HepG2 (cell line): ENCODE results near the gene GAD2. TPM values are rescaled to one million over a fixed set of nuclear protein-coding genes. Genes with fewer than 3 reads are reported as not detected.

Experiments
- ATAC-seq: fragments of 200-7000 bp; cut with Tn5 transposase; 3 replicates; pipeline ENCODE4 v1.9.1; 2020; ENCODE audit warnings: mild to moderate bottlenecking, moderate library complexity
- BruUV-seq: library from RNA; stranded (reverse); fragments of 400-500 nt; replicated peaks from 2 replicates; lab custom pipeline; 2021; lab: Mats Ljungman, UMichigan
- CTCF ChIA-PET: fragments of 300-600 bp; formaldehyde crosslinking; extraction: SDS; loops from one replicate; lab custom pipeline; 2021; ENCODE audit warnings: low total read pairs, inconsistent platforms, low intra/inter-chr PET ratio; lab: Yijun Ruan, JAX
- POLR2A ChIA-PET: fragments of 350-600 bp; sonication (Branson Sonifier 250); formaldehyde crosslinking; loops from one replicate; lab custom pipeline; 2020; ENCODE audit warnings: antibody characterized with exemption, inconsistent platforms; lab: Yijun Ruan, JAX
- DNase-seq: peaks from one replicate; pipeline ENCODE4 v3.0.0-alpha.2; 2015; ENCODE audit warnings: low spot score
- FAIRE-seq: peaks from 3 replicates; lab custom pipeline; 2011; peaks lifted over from hg19 to GRCh38; lab: Jason Lieb, UNC
- H2AFZ ChIP-seq: one replicate; pipeline ENCODE4 v1.6.1; 2011; ENCODE audit warnings: low read length, inconsistent platforms
- H3K27ac ChIP-seq: fragments of 300-600 bp; 3 replicates; pipeline ENCODE4 v1.8.0; 2011; ENCODE audit warnings: mixed run types, mild to moderate bottlenecking, mixed read lengths, low read length, inconsistent platforms; ENCODE audit not compliant: insufficient read depth; ENCODE audit errors: extremely low read length
- H3K27me3 ChIP-seq, 2 experiments: fragments of 200-600 bp in 1 of 2; 2 replicates in 1 of 2; 3 replicates in 1 of 2; pipeline versions ENCODE4 v1.6.0 to v1.8.0; 2011; ENCODE audit warnings: low read length in 2 of 2, mild to moderate bottlenecking in 2 of 2, moderate library complexity in 2 of 2, inconsistent platforms in 1 of 2; ENCODE audit not compliant: insufficient read depth in 2 of 2, control insufficient read depth in 1 of 2
- H3K36me3 ChIP-seq, 2 experiments: fragments of 200-600 bp in 1 of 2; replicated peaks in 1 of 2; 2 replicates in 1 of 2; 3 replicates in 1 of 2; pipeline versions ENCODE4 v1.5.1 to v1.8.0; 2011; ENCODE audit warnings: low read length in 2 of 2, inconsistent platforms in 1 of 2; ENCODE audit not compliant: insufficient read depth in 2 of 2, control insufficient read depth in 1 of 2
- H3K4me1 ChIP-seq: 2 replicates; pipeline ENCODE4 v1.5.1; 2012; ENCODE audit warnings: low read length, inconsistent platforms; ENCODE audit not compliant: insufficient read depth
- H3K4me2 ChIP-seq: 2 replicates; pipeline ENCODE4 v1.6.0; 2011; ENCODE audit warnings: low read depth, low read length, inconsistent platforms
- H3K4me3 ChIP-seq, 3 experiments: fragments of 200-600 bp in 1 of 3; sonication (generic), shearing (Covaris generic) in 1 of 3; replicated peaks in 1 of 3; 2 replicates each; pipeline ENCODE4 v1.5.1; 2011 to 2016; ENCODE audit warnings: low read length in 3 of 3, inconsistent platforms in 2 of 3, low read depth in 2 of 3, mild to moderate bottlenecking in 2 of 3, control low read depth in 1 of 3, mixed read lengths in 1 of 3; ENCODE audit not compliant: insufficient read depth in 1 of 3
- H3K79me2 ChIP-seq: one replicate; pipeline ENCODE4 v1.6.1; 2011; ENCODE audit warnings: low read length, inconsistent platforms; ENCODE audit not compliant: insufficient read depth
- H3K9ac ChIP-seq: 2 replicates; pipeline ENCODE4 v1.6.0; 2011; ENCODE audit warnings: mild to moderate bottlenecking, low read depth, low read length, inconsistent platforms; ENCODE audit not compliant: insufficient read depth
- H3K9me3 ChIP-seq: 2 replicates; pipeline ENCODE4 v1.5.1; 2012; ENCODE audit warnings: mild to moderate bottlenecking, low read length
- H4K20me1 ChIP-seq: 2 replicates; pipeline ENCODE4 v1.6.0; 2011; ENCODE audit warnings: inconsistent platforms, mild to moderate bottlenecking, low read length, moderate library complexity; ENCODE audit not compliant: insufficient read depth
- ARHGAP35 ChIP-seq: sonication (generic); formaldehyde crosslinking; IDR thresholded peaks from 2 replicates; pipeline ENCODE4 v1.9.0; 2022; ENCODE audit warnings: mild to moderate bottlenecking, inconsistent platforms, moderate library complexity, missing genetic modification reagents, borderline replicate concordance
- HNRNPH1 ChIP-seq: fragments of 200-400 bp; formaldehyde crosslinking; optimal IDR thresholded peaks from 2 replicates; pipeline ENCODE3; 2017; ENCODE audit warnings: mild to moderate bottlenecking, low read depth, low read length
- JDP2 ChIP-seq: sonication (generic); formaldehyde crosslinking; IDR thresholded peaks from 2 replicates; pipeline ENCODE4 v1.8.1; 2022; ENCODE audit warnings: missing genetic modification reagents, borderline replicate concordance
- KDM3A ChIP-seq: IDR thresholded peaks from 2 replicates; pipeline ENCODE4 v1.6.1; 2018; ENCODE audit warnings: low read depth, missing compliant biosample characterization
- KLF13 ChIP-seq: sonication (generic); formaldehyde crosslinking; IDR thresholded peaks from 2 replicates; pipeline ENCODE4 v1.4.0; 2020; ENCODE audit warnings: mild to moderate bottlenecking, missing genetic modification reagents
- RBM39 ChIP-seq: fragments of 200-400 bp; formaldehyde crosslinking; IDR thresholded peaks from one replicate; pipeline ENCODE4 v1.6.1; 2018; ENCODE audit warnings: antibody characterized with exemption, mild to moderate bottlenecking, low read depth, low read length; ENCODE audit not compliant: poor library complexity, severe bottlenecking
- SP140L ChIP-seq: sonication (generic); formaldehyde crosslinking; IDR thresholded peaks from 2 replicates; pipeline ENCODE4 v1.4.0; 2020; ENCODE audit warnings: missing genetic modification reagents, borderline replicate concordance
- SRSF4 ChIP-seq: fragments of 200-400 bp; formaldehyde crosslinking; IDR thresholded peaks from one replicate; pipeline ENCODE4 v1.6.1; 2018; ENCODE audit warnings: mild to moderate bottlenecking, low read depth, low read length, moderate library complexity; ENCODE audit not compliant: poor library complexity, severe bottlenecking
- TMF1 ChIP-seq: sonication (generic); formaldehyde crosslinking; IDR thresholded peaks from 2 replicates; pipeline ENCODE4 v1.8.1; 2022; ENCODE audit warnings: low read depth, missing genetic modification reagents
- ZNF367 ChIP-seq: sonication (generic); formaldehyde crosslinking; IDR thresholded peaks from 2 replicates; pipeline ENCODE4 v1.4.0; 2020; ENCODE audit warnings: missing genetic modification reagents, borderline replicate concordance
- ZNF562 ChIP-seq: sonication (generic); formaldehyde crosslinking; IDR thresholded peaks from 2 replicates; pipeline ENCODE4 v1.8.0; 2022; ENCODE audit warnings: missing genetic modification reagents, borderline replicate concordance
- ZNF850 ChIP-seq: sonication (generic); formaldehyde crosslinking; conservative IDR thresholded peaks from 2 replicates; pipeline ENCODE4 v1.9.0; 2021; ENCODE audit warnings: mild to moderate bottlenecking, missing genetic modification reagents
- WGBS: methylation state at CpG from one replicate; pipeline ENCODE4 v1.1.6; 2017; ENCODE audit warnings: low lambda C conversion rate; 5-methylcytosine and 5-hydroxymethylcytosine counted together
- in situ Hi-C: cut with HindIII; loops from 2 replicates; pipeline ENCODE4 v1.10.0; 2017; ENCODE audit warnings: low pct_unique_long_range_greater_than_20kb; ENCODE audit not compliant: extremely low pct_ligation_motif_present
- intact Hi-C: fragments of 100-400 bp; cut with micrococcal nuclease; formaldehyde crosslinking; loops from one replicate; pipeline ENCODE4 v1.10.0; 2022; ENCODE audit not compliant: unreplicated experiment
- polyA plus RNA-seq, 8 experiments: library from polyadenylated mRNA; depleted of rRNA in 3 of 8; stranded (reverse) in 7 of 8; unstranded in 1 of 8; fragments of >200 nt; fragmentation: Illumina TruSeq in 4 of 8; extraction: Trizol in 4 of 8; gene quantifications; 2 replicates each; pipeline versions ENCODE4 v1.2.1 to v1.2.3, GENCODE V29; 2011 to 2016; ENCODE audit warnings: low read depth in 4 of 8, missing spikeins in 1 of 8, mixed read lengths in 1 of 8; ENCODE audit not compliant: insufficient read depth in 1 of 8
- total RNA-seq, 5 experiments: library from RNA; depleted of rRNA; stranded (reverse); fragments of >200 nt; fragmentation: Illumina TruSeq; extraction: Trizol; gene quantifications; 2 replicates each; pipeline ENCODE4 v1.2.3, GENCODE V29; 2016; ENCODE audit warnings: low read depth in 1 of 5
- TF ChIP-seq, protein P1 (sequence below): IDR thresholded peaks from 2 replicates; pipeline ENCODE4 v1.6.1; 2016; ENCODE audit warnings: control low read depth
- TF ChIP-seq, protein P2 (sequence below): IDR thresholded peaks from 2 replicates; pipeline ENCODE4 v1.6.1; 2016
- TF ChIP-seq, protein P3 (sequence below): sonication (generic); formaldehyde crosslinking; IDR thresholded peaks from 2 replicates; pipeline ENCODE4 v1.5.1; 2020; ENCODE audit warnings: mild to moderate bottlenecking, moderate library complexity, missing genetic modification reagents

Gene GAD2
- total and polyA plus RNA-seq, 2 of the 13 experiments (the other 11 are each of a cell fraction or from before 2014, with no cell fraction given): not detected

DNA sequence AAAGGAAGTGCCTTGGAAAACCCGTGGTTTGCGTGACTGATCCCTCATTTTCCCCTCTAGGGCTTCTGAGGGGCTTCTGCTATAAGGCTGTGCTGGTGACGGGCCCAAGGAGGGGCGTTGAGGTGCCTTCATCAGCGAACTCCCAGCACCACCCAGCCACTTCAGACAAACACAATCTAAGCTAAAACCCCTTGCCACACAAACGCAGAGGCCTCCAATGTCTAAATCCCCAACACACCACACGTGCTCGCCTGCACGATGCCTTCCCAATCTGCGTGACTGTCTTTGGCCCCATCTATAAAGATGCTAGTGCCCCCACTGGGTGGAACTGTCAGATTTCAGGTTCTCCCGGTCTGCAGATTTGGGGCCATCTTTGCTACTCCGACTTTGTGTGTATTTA is 4.1 kb upstream of the GAD2 start:
- Histone ChIP-seq H3K27ac (no peak overlapping the region), H4K20me1 (no peaks in the 10 kb centered on the region), H3K27me3 (peaks cover 5 to 47% of the 10 kb centered on the region in 2 experiments; a peak in 4 of 5 replicates), H3K4me2 (no peak overlapping the region), H3K4me1 (no peaks in the 10 kb centered on the region), H3K4me3 (no peak overlapping the region), H3K9ac (no peak overlapping the region), H3K9me3 (no peaks in the 10 kb centered on the region), H2AFZ (no peak overlapping the region), H3K36me3 (no peaks in the 10 kb centered on the region), H3K79me2 (no peaks in the 10 kb centered on the region)
- no TSS peak for BruUV-seq
- ChIA-PET CTCF (no interaction called here), POLR2A (no interaction called here)
- DNase-seq: no peak
- TF ChIP-seq TMF1 (CRISPR knock-in tag): no peak
- TF ChIP-seq ZNF367: no peak
- TF ChIP-seq, protein P1, sequence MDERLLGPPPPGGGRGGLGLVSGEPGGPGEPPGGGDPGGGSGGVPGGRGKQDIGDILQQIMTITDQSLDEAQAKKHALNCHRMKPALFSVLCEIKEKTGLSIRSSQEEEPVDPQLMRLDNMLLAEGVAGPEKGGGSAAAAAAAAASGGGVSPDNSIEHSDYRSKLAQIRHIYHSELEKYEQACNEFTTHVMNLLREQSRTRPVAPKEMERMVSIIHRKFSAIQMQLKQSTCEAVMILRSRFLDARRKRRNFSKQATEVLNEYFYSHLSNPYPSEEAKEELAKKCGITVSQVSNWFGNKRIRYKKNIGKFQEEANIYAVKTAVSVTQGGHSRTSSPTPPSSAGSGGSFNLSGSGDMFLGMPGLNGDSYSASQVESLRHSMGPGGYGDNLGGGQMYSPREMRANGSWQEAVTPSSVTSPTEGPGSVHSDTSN (CRISPR knock-in tag): no peak
- no peak for TF ChIP-seq KLF13 (CRISPR knock-in tag)
- TF ChIP-seq ARHGAP35 (CRISPR knock-in tag): no peak
- no peak for TF ChIP-seq HNRNPH1
- no peak for TF ChIP-seq JDP2 (CRISPR knock-in tag)
- no peak for TF ChIP-seq SP140L (CRISPR knock-in tag)
- TF ChIP-seq SRSF4: no peak
- no peak for TF ChIP-seq ZNF850 (CRISPR knock-in tag)
- no peak for TF ChIP-seq RBM39
- no peak for TF ChIP-seq KDM3A (CRISPR knock-in tag)
- TF ChIP-seq, protein P2, sequence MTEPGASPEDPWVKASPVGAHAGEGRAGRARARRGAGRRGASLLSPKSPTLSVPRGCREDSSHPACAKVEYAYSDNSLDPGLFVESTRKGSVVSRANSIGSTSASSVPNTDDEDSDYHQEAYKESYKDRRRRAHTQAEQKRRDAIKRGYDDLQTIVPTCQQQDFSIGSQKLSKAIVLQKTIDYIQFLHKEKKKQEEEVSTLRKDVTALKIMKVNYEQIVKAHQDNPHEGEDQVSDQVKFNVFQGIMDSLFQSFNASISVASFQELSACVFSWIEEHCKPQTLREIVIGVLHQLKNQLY (CRISPR knock-in tag): no peak
- no peak for TF ChIP-seq ZNF562 (CRISPR knock-in tag)
- TF ChIP-seq, protein P3, sequence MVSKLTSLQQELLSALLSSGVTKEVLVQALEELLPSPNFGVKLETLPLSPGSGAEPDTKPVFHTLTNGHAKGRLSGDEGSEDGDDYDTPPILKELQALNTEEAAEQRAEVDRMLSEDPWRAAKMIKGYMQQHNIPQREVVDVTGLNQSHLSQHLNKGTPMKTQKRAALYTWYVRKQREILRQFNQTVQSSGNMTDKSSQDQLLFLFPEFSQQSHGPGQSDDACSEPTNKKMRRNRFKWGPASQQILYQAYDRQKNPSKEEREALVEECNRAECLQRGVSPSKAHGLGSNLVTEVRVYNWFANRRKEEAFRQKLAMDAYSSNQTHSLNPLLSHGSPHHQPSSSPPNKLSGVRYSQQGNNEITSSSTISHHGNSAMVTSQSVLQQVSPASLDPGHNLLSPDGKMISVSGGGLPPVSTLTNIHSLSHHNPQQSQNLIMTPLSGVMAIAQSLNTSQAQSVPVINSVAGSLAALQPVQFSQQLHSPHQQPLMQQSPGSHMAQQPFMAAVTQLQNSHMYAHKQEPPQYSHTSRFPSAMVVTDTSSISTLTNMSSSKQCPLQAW: no peak
- in situ Hi-C loops (no loop called here), intact Hi-C loops (no loop called here)
- no peak for ATAC-seq
- FAIRE-seq: no peak
- 1% methylated on average over 12 of the region's 12 CpGs for WGBS
